ENCODE data around the gene PSMD12. TPM values are rescaled to one million over a fixed set of nuclear protein-coding genes. Genes with fewer than 3 reads are reported as not detected.

PSMD12 gene
- 16.2 and 20.2 TPM in 2 replicates for total RNA-seq

DNA sequence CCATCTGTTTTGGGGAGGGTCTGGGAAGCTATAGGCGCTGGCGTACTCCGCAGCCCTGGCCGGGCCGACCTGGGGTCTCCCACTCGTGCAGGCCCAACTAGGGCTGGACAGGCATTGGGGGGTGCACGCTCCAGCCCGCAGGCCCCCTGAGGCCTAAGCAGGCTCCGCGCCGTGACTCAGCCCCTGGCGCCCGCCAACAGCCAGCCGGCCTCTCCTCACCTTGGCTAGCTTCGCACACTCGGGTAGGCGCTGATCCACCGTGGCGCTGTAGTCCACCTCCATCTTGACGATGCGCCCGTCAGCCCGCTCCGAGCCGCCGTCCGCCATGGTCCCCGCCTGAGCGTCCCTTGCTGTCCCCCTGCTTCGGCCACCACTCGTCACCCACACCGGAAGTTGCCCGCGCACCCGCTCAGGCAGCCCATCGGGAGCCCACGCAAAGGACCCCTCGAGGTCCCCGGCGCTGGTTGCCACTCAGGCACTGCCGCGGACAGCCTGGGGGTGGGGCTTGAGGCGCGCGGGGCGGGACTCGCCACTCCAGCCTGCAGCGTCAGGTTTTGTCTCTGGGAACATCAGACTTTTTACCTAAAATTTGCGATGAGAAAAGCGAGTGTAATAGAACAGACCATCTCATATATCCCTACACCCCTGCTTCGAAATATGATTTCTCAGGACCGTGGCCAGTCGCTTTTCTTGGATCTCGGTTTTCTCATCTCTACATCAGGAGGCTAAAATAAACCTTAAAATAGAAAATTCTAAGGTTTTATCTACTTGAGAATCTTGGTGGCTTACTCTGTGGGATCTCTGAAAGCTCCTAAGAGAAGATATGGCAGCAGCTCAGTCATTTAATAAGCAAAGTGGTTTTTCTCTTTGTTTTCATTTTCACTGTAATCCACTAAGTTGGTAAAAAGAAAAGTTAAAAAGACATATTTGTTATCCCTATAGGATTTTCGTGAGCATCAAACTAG is at the start of gene PSMD12:
Gene PSMD12 (minus strand): TSS at position 385 of the 965 bp plus-strand sequence. CDS start 58 bp downstream, at position 327.

DNA sequence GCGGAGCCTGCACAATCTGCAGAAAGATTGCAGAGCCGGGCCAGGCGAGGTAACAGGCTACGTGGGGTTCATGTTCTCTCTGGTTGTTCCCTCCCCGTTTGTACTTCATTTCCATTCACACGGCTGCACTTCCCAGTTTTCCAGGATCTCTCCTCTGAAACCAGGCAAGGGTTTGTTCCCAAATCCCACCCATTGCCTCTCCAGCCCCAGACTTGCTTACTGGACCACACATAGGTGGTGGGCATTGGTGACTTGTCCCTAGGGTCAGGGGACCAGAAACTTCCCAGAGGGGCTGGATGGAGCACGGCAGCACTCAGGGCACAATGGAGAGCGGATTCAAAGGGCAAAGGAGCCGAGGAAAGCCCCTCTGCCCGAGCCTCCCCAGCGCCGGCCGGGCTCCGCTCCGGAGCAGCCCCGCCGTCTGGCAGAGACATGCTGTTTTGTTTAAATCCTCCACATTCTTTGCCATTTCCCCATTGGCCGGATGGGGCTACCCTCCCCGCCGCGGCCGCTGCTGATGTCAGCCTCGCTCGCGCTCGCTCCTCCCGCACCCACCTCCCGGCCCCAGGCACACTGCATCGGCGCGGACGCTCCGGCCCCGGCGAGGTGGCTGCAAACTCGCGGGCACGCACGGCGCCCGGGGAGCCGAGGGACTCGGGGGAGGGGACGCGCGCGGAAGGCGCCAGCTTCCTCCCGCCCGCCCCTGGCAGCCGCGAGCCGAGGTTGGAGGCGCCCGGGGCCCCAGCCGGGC is 10.5 kb upstream of the PSMD12 start, which contains the start of gene PITPNC1:
Gene PITPNC1 (plus strand): TSS at position 545 of the 751 bp plus-strand sequence.

Other genes with a start within 250 kb of the PSMD12 start
- 28.2 and 29.1 TPM in 2 replicates for gene HELZ, start 121.4 kb downstream of the PSMD12 start, total RNA-seq
- 7.3 and 22.5 TPM in 2 replicates for gene PITPNC1, start 10.7 kb upstream of the PSMD12 start, total RNA-seq

Data from bronchial smooth muscle cell (primary cell).